Inflammatory macrophage treated with lipopolysaccharide for 4 hours (primary cell): ENCODE results near the gene SETD6.
"Not testable (repeated sequence)": the region's sequence is repeated elsewhere in the genome, so short reads cannot be mapped to it uniquely, and the experiment has no call there.

Experiments
- DNase-seq: peaks from one replicate; pipeline ENCODE4 v3.0.0-alpha.2; 2020

SETD6 gene, protein sequence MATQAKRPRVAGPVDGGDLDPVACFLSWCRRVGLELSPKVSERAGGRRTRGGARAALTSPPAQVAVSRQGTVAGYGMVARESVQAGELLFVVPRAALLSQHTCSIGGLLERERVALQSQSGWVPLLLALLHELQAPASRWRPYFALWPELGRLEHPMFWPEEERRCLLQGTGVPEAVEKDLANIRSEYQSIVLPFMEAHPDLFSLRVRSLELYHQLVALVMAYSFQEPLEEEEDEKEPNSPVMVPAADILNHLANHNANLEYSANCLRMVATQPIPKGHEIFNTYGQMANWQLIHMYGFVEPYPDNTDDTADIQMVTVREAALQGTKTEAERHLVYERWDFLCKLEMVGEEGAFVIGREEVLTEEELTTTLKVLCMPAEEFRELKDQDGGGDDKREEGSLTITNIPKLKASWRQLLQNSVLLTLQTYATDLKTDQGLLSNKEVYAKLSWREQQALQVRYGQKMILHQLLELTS

DNA sequence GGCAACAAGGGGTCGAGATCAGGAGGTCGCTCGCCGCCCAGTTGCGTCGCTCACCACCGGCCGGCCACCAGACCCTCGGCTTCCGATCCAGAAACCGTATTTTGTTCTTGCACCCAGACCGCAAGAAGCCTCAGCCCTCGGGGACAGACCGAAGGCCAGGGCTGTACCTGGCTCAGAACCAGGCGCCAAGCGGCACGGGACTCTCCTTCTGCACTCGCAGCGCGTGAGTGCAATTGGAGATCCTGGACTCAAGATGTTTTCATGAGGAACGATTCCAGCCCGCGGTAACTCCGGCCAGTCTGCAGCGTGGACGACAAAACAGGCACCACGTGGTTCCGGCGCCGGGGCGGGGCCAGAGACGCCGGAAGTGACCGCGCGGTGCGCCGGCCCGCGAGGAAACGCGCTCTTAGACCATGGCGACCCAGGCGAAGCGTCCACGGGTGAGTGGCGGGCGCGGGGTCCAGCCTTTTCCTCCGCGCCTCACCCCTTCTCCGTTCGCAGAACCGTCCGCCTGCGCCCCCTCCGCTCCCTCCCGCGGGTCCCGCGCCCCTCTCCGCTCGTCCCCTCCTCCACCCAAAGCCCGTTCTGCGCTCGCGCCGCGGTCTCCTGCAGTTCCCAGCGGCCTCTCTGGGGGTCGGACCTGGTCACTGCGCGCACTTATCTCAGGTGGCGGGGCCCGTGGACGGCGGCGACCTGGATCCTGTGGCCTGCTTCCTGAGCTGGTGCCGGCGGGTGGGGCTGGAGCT lies at the start of gene SETD6:
SETD6 (plus strand) TSS at position 393 of the 746 bp plus-strand sequence; CDS start at position 414, 21 bp downstream.
- peak; percentile 83 for DNase-seq

DNA sequence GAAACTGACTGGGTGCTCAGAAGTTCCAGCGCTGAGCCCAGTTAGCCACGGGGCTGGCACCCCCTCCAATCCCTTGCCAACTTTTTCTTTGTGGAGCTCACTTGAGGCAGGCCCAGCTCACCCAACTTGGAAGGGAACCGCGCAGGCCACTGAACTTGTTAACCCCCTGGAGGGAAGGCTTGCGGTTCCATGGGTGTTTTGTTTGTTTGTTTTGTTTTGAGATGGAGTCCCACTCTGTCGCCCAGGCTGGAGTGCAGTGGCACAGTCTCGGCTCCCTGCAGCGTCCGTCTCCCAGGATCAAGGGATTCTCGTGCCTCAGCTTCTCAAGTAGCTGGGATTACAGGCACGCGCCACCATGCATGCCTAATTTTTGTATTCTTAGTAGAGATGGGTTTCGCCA lies 49.5 kb upstream of the SETD6 start:
- DNase-seq, result no peak

DNA sequence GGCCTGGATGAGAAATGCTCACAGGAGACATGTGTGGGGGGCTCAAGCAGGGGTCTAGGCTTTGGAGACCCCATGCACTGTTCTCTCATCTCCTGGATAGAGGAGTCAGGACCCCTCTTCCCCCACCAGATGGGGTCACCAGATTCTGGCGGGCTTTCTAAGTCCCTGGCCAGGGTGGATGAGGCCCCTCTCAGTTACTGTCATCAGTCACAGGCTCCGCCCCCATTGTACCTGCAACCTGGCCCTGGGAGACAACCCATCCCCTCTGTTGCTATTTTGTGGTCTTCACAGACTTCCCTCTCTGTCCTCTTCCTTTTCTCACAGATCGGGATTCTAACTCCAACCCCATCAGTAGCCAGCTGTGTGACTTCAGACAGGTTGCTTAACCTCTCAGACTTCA lies 48.9 kb upstream of the SETD6 start:
- DNase-seq, result no peak

DNA sequence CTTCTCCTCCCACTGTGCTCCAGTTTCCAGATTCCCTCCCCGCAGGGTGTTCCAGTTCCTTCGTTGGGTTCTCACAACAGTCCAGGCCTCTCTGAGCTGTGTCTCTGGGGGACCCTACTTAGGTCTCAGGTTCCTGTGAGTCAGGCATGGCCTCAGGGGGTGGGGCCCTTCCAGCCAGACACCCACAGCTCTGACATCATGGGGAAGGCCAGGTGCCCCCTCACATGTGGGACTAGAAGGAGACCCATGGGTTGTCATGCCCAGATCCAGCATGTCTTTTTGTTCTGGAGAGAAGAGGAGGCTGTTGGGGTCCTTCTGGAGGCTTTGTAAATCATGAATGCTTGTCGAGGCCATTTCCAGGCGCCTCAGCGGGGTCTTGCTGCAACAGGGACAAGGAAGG lies 47.4 kb upstream of the SETD6 start:
- no peak for DNase-seq

DNA sequence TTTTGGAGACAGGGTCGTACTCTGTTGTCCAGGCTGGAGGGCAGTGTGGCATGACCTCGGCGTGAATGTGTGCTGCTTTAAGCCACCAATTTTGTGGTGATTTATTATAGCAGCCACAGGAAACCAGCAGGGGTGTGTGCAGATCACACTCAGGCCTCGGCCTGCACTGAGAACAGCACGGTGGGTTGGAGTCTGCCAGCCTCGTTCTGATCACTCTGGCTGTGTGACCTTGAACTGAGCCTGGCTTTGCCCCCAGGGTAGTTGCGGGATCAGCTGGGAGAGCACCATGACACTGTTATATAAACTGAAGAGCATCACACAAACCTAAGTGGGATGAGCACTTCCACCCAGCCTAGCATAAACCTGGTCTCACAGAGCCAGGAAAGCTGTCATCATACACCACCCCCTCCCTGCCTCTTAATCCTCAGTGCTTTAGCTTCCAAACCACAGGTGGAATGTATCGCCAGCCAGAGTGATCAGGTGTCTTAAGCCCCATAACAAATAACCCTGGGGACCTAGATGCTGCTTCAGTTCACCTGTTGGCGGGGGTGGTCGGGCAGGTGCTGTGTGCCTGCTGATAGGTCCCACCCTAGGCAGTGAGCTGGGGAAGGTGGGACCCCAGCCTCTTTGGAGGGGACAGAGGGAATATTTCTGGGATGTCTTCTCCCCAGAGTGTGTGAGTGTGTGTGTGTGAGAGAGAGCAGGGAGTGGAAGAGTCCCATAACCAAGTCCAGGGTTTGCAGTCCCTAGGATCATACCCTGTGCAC lies 43.9 kb upstream of the SETD6 start:
- DNase-seq, result no peak

DNA sequence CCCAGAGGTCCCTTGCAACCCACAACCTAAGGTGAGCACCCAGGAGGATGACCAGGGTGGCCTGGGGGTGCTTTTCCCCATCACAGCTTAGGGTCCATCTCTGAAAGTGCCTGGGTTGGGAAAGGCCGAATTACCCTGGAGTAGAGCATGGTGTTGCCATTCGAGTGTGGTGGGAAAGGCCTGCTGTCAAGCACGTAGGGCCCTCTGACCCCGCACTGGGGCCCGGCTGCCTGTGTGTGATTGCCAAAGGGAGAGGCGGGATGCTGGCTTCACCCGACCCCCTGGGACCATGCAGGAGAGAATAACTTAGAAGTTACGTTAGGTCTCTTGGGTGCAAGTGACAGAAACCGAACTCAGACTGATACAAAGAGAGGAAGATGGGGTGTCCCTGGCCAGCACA lies 43.1 kb upstream of the SETD6 start:
- no peak for DNase-seq

DNA sequence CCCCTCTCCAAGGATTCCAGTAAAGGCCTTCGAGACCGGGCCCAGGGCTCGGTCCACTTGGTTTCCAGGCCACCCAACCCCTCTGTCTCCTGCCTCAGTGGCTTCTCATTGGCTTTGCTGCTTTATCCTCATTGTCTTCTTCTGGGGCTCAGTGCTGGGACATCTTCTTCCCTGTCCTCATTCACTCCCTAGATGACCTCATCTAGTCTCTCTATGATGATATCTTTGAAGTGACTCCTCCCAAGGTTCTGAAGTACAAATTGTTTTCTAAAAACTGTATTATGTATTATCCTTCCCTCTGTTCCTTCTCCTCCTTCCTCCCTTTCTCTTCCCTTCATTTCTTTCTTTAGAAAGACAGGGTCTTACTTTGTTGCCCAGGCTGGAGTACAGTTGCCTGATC lies 42.5 kb upstream of the SETD6 start:
- DNase-seq, result no peak

DNA sequence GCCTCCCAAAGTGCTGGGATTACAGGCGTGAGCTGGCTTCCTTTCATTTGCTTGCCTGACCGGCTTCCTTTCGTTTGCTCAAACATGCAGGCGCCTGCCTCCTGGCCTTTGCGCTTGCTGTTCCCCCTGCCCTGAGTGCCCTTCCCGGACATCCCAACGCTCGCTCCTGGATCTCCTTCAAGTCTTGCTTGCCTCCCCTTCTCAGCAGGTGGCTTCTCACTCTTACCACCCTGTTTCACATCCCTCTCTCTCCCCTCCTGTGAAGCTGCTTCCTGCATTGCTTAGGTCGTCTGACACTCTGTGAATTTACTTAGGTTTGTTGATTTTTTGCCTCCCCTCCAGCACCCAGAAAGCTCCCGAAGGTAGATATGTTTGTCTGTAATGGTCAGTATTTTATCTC lies 41.0 kb upstream of the SETD6 start:
- DNase-seq, result no peak

DNA sequence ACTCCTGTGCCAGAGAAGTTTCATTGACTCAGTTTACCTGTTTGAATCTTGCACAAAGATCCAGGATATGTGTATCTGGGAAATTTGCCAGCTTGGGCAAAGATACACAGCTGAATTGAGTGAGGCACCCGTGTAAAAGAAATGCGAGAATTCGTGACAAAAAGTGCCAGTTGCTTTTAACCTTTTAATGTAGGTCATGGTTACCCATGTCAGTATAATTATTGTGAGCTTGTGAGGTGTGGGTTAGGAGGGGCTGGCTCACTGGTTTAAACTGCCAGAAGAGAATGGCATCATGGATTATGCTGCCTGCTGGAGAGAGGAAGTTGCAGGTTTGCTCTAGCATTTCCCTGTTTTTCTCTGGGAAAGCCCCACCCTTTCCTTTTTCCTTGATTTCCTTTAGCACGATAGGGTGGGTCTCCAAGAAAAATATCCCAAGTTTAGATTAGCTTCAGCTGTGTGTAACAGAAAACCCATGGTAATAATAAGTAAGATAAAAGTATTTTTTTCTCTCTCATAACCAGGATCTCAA lies 40.2 kb upstream of the SETD6 start:
- no peak for DNase-seq

DNA sequence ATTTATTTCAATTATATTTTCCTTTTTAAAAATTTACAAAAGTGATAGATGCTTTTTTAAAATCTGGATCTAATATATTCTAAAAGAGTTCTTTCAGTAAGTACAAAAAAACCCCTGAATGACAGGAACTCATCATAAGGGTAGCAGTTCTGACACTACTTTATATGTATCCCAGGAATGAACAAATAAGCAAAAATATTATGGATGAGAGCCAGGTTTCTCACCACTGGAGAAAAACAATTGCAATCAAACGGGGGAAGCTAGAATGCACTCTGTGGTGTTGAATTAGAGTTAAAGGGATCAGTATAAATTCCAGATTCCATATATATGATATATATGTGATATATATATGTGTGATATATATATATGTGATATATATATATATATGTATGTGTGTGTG lies 38.5 kb upstream of the SETD6 start:
- no peak for DNase-seq

DNA sequence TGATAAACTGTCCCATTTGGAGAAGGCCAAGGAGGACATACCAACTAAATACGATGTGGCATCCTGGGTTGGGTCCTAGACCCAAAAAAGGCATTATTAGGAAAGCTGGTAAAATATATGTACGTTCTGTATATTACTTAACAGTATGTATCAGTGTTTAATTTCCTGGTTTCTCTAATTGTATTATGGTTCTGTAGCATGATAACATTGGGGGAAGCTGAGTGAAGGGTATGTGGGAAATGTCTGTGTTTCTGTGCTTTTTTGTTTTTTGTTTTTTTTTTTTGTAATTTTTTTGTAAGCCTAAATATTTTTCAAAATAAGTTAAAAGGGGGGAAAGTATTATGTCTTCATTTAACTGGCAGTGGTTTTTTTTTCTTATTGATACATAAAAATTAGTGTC lies 36.9 kb upstream of the SETD6 start:
- DNase-seq, result no peak

DNA sequence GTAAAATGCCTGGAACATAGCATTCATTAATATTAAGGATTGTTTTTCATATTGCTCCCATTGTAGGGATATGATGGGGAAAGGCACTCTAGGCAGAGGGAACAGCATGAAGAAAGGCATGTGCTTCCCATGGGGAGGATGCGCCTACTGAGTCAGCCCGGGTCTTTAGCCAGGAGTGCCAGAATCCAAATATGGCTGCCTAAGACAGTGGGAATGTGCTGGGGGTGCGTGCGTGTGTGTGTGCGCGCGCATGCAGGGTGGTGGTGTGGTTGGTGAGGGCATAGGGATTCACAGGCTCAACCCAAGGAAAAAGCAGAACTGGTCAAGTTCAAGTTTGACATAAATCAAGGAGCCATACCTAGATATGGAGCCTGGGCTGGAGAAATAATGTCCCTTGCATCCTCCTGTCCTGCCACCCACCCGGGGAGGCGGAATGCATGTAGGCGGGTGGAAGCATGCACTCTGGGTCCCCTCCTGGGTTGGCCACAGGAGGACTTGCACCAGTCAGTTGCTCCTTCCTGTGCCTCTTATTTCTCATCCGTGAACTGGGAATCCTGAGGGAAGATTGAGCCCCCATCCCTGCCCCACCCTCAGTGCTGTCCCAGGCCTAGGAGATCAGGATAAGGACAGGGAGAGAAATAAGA lies 34.0 kb upstream of the SETD6 start:
- no peak for DNase-seq

DNA sequence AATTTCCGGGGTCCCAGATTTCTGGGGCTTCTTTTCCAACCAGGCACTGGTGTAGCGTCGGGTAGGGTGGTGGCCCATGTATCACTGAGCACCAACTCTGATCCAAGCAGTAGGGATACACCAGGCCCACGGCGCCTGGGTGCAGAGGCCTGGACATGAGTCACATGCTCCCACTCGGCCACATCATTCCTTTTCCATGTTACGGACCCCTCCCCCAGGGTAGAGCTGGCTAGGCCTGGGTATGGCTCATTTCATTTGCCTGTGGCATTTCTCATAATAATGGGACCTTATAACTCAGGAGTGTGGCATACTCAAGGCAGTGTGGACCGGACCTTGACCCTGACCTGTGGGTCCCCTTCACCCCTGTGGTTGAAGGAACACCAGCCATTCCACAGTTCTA lies 33.4 kb upstream of the SETD6 start:
- no peak for DNase-seq

DNA sequence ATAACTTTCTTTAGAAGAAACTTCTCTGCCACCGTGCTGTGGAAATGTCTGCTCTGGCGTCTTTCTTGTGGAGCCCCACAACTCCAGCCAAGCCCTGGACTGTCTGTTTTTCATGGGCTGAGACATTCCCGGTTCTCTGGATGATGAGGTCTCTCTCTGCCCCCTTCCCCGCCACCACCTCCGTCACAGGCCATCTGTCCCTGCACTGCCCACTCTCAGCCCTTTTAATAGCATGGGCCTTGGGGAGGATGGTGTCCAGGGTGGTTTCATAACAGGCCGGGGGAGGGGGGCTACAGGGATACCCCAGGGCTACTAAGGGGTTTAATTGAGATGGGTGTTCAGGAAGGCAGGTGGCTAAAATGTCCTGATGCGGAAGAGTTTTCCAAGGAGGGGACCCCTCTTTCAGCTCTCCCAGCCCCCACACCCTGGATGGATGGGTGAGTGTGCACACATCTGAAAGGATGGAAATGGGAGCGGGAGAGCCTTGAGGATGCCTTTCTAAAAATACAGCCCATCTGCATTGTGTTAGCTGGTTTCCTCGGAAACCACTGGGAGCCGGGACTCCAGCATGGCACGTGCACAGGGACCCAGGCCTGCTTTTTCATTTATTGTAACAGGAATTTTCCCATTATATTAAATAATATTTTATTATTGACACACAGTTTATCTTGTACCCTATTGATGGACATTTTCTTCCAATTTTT lies 30.0 kb upstream of the SETD6 start:
- no peak for DNase-seq

DNA sequence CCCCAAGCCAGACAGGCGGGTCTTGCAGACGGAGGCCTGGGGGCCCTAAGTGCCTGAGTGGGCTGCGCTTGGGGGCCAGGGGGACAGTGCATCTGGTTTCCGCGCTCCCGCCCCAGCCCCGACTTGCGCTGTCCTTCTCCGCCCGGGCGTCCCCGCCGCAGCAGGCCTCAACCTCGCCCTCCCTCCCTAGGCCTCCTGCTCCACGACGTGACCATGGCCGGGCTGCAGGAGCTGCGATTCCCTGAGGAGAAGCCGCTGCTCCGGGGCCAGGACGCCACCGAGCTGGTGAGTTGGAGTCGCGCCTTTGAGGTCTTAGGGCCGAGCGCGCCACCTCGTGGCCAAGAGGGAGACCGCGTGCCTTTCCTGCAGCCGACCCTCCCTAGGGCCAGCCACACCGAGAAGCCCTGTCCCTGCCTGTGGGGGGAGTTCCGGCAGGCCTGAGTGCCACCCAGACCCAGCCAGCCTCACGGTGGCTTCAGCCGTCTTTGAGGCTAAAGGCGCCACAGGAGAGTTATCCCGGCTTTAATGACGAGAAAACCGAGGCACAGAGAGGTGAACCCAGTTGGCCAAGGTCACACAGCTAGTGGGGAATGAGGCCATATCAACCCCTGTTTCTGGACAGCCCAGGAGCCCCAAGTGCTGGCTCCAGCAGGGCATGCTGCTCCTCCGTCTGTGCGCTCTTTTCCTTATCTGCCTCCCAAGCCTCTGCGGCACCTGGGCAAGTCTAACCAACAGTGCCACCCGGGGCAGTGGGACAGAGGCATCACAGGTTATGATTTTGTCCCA lies 27.6 kb upstream of the SETD6 start:
- peak; percentile 70 for DNase-seq

DNA sequence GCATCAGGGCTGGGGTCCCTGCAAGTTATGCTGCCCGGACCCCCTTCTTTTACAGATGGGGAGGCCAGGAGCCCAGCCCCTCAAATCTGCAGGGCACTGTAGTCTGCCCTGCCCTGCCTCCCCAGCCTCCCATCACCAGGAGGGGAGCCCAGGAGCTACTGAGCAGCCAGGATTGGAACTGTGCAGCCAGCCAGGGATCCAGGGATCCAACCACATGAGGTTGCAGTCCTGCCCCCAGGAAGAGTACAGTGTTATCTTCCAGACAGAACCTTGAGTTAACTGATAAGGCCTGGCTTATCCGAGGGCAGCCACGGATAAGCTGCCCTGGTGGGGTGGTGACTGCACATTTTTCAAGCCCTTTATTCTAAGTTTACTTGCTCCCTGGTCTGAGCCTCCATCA lies 26.8 kb upstream of the SETD6 start:
- no peak for DNase-seq

DNA sequence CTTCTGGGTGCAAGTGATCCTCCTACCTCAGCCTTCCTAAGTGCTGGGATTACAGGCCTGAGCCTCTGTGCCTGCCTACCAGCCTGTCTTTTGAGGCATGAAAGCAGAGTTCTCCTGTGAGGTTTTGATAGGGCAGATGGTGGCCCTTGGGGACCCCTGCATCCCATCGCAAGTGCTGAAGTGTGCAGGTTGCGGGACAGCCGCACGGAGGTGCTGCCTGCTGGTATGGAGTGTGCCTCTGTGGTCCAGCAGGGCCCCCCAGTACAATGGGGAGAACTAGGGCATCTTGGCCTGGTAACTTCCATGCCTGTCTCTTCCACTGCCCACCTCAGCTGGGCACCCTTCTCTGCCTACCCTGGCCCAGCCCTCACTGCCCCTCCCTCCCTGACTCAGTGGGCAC lies 25.3 kb upstream of the SETD6 start:
- DNase-seq, result no peak

DNA sequence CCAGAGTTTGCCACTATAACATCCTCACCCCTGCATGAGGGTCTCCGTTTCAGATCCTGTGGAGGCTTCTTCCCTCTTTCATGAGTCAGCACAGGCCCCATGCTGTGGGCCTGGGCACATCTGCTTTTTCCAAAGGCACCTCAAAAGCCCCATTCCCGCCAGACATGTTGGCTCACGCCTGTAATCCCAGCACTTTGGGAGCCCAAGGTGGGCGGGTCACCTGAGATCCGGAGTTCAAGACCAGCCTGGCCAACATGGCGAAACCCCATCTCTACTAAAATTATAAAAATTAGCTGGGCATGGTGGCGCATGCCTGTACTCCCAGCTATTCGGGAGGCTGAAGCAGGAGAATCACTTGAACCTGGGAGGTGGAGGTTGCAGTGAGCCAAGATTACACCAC lies 24.8 kb upstream of the SETD6 start:
- not testable (repeated sequence) for DNase-seq

DNA sequence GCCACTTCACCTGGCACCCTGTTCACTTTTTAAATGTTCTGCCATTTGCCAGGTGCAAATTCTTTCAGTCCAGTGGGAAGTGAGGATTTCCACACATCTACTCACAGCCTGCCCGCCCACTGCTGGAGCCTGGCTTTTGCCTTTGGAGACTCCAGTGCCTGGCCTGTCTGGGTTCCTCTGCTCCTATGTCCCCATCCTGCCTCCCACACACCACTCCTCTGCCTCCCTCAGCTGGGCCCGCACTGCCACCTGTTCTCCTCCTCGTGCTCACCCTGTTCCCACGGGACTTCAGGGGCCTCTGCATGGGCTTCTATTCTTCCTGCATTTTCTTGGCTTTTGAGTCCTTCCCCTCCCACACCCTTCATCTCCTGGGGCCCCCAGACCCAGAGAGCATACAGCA lies 23.3 kb upstream of the SETD6 start:
- no peak for DNase-seq

DNA sequence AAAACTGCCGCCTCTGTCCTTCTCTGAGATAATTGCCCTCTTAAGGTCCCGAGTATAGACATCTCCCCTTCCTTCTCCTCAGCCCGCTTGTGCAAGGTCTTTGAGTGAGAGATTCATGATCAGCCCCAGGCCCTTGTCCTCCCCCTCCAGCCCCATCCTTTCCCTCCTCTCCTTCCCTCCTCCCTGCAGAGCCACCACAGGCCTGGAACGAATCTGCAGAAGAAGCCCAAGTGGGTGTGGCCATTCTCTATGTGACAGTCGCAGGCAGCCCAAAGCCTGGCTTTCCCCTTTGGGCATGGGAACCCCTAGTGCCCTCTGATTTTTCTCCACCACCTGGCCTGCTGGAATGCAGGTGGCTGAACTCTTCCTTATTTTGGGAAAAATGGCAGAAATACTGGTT lies 22.6 kb upstream of the SETD6 start:
- no peak for DNase-seq

DNA sequence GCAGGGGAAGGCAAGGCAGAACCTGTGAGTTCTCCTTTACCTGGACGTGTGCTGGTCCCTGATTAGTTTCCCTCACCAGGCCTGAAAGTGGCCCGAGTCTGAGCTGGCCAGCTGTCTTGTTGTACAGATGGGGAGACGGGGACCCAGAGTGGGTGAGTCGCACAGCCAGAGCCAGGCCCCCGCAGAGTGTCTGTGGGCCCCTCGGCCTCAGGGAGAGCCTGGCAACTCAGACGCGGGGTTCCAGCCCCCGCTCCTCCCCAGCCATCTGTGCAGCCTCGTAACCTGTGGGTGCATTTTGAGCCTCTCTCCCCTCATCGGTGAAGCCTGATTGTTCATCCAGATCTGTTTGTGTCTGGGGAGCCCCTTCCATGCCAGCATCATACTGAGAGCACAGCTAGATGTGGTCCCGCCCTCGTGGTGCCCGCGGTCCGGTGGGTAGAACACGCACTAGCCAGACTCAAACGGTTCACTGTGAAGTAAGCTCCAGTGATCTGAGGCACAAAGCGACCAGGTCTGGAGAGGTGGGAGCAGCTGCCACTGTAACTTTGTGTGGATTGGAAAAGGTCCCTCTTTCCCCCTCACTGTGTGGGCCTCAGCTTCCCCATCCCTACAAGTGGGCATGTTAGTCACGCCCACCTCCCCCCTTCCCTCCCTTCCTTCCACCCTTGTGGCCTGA lies 21.4 kb upstream of the SETD6 start:
- DNase-seq, result no peak
